ENCODE measurements around the gene PELI2.

The PELI2 gene

GRCh38 chr14:56205881-56206280 is 87.7 kb downstream of the PELI2 start:
- DNase-seq (ENCODE audit: low read depth in 3 of 3), result no peak

GRCh38 chr14:56206596-56206995 is 88.4 kb downstream of the PELI2 start:
- no peak for DNase-seq (ENCODE audit: low read depth in 3 of 3)

GRCh38 chr14:56207626-56208292 is 89.5 kb downstream of the PELI2 start:
- no peak for DNase-seq (ENCODE audit: low read depth in 3 of 3)

GRCh38 chr14:56208520-56208919 is 90.3 kb downstream of the PELI2 start:
- no peak for DNase-seq (ENCODE audit: low read depth in 3 of 3)

- no peak for DNase-seq (ENCODE audit: low read depth in 3 of 3)
Observed at GRCh38 chr14:56210571-56210970, 92.4 kb downstream of the PELI2 start.

GRCh38 chr14:56211084-56211483 is 92.9 kb downstream of the PELI2 start:
- DNase-seq (ENCODE audit: low read depth in 3 of 3), result no peak

- DNase-seq (ENCODE audit: low read depth in 3 of 3), result no peak
Observed at GRCh38 chr14:56211844-56212243, 93.6 kb downstream of the PELI2 start.

- no peak for DNase-seq (ENCODE audit: low read depth in 3 of 3)
Observed at GRCh38 chr14:56212521-56212920, 94.3 kb downstream of the PELI2 start.

- no peak for DNase-seq (ENCODE audit: low read depth in 3 of 3)
Observed at GRCh38 chr14:56213306-56213705, 95.1 kb downstream of the PELI2 start.

- DNase-seq (ENCODE audit: low read depth in 3 of 3), result no peak
Observed at GRCh38 chr14:56215180-56215579, 97.0 kb downstream of the PELI2 start.

- no peak for DNase-seq (ENCODE audit: low read depth in 3 of 3)
Observed at GRCh38 chr14:56216626-56217379, 98.6 kb downstream of the PELI2 start.

GRCh38 chr14:56217380-56218045 is 99.3 kb downstream of the PELI2 start:
- no peak for DNase-seq (ENCODE audit: low read depth in 3 of 3)

GRCh38 chr14:56219666-56220413 is 101.6 kb downstream of the PELI2 start:
- DNase-seq (ENCODE audit: low read depth in 3 of 3), result no peak

GRCh38 chr14:56221382-56222128 is 103.3 kb downstream of the PELI2 start:
- no peak for DNase-seq (ENCODE audit: low read depth in 3 of 3)

GRCh38 chr14:56224229-56224628 is 106.0 kb downstream of the PELI2 start:
- DNase-seq (ENCODE audit: low read depth in 3 of 3), result no peak

- DNase-seq (ENCODE audit: low read depth in 3 of 3), result no peak
Observed at GRCh38 chr14:56224691-56225681, 106.8 kb downstream of the PELI2 start.

- DNase-seq (ENCODE audit: low read depth in 3 of 3), result no peak
Observed at GRCh38 chr14:56235388-56235787, 117.2 kb downstream of the PELI2 start.

GRCh38 chr14:56237398-56237797 is 119.2 kb downstream of the PELI2 start:
- DNase-seq (ENCODE audit: low read depth in 3 of 3), result no peak

GRCh38 chr14:56241461-56241860 is 123.2 kb downstream of the PELI2 start:
- DNase-seq (ENCODE audit: low read depth in 3 of 3), result no peak

- no peak for DNase-seq (ENCODE audit: low read depth in 3 of 3)
Observed at GRCh38 chr14:56243110-56243509, 124.9 kb downstream of the PELI2 start.

Data from stimulated activated CD4-positive, alpha-beta T cell treated with anti-CD3 and anti-CD28 coated beads, TNF-alpha, amount 100 ng/mL, for 4 hours (primary cell).